ENCODE measurements around the gene LRCH4.
"Not testable (repeated sequence)": the region's sequence is repeated elsewhere in the genome, so short reads cannot be mapped to it uniquely, and the experiment has no call there.

The LRCH4 gene

GRCh38 chr7:100568176-100568895, 17.6 kb downstream of the LRCH4 start:
- DNase-seq (ENCODE audit: low read depth in 2 of 3, low spot score in 1 of 3), result no peak

DNA sequence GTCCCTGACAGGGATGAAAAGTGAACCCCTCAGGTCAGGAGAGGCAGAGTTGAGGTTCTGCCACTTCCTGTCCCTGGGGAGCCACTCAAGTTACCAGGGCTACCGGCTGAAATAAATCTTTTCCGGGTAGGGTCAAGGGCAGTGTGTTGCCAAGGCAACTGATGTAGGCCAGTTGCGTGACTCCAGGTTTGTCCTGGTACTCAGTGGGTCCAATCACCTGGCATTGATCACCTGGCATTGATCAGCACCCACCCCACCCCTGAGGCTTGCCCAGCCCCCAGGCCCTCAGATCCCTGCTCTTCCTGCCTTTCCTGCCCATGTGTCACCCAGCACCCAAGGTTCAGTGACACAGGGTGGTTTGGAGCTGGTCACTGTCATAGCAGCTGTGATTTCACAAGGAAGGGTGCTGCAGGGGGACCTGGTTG, 18.2 kb downstream of the LRCH4 start:
- DNase-seq (ENCODE audit: low read depth in 2 of 3, low spot score in 1 of 3), result no peak

GRCh38 chr7:100567031-100567730, 18.7 kb downstream of the LRCH4 start:
- no peak for DNase-seq (ENCODE audit: low read depth in 2 of 3, low spot score in 1 of 3)

DNA sequence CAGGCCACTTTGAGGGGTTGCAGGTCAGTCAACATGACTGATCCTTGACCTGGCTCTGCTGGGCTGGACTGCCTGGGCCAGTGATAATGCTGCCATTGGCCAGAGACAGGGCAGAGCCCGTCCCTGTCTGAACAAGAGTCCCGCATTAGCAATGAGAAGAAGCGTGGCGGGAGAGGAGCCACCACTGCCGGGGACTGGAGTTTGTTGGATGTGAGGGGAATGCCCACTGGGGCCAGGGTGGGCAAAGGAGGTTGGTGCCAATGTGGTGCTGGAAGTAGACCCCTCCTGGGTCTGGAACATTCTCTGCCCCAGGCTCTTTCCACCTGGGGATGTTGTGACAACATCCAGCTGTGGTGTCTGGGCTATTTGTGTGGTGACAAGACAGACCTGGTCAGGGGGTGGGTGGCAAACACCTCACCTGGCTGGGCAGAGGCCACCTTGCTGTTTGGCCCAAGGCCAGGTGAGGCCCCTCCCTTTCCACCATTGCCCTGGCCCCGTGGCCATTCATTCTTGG, 19.9 kb downstream of the LRCH4 start:
- no peak for DNase-seq (ENCODE audit: low read depth in 2 of 3, low spot score in 1 of 3)

- no peak for DNase-seq (ENCODE audit: low read depth in 2 of 3, low spot score in 1 of 3)
Observed at GRCh38 chr7:100565133-100565571, 20.8 kb downstream of the LRCH4 start.

DNA sequence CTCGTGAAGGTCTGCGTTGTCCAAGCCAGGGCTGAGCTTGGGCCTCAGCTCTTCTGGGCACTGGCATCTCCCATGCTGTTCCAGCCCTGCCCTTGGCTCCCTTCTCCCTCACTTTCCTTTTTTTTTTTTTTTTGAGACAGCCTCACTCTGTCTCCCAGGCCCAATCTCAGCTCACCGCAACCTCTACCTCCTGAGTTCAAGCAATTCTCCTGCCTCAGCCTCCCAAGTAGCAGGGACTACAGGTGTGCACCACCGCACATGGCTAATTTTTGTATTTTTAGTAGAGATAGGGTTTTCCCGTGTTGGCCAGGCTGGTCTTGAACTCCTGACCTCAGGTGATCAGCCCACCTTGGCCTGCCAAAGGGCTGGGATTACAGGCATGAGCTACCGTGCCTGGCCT, 21.5 kb downstream of the LRCH4 start:
- DNase-seq (ENCODE audit: low read depth in 2 of 3, low spot score in 1 of 3), result not testable (repeated sequence)

- DNase-seq (ENCODE audit: low read depth in 2 of 3, low spot score in 1 of 3), result peak; percentile 66 to 88 (median 80)
Observed at GRCh38 chr7:100563809-100564400, 22.0 kb downstream of the LRCH4 start.

DNA sequence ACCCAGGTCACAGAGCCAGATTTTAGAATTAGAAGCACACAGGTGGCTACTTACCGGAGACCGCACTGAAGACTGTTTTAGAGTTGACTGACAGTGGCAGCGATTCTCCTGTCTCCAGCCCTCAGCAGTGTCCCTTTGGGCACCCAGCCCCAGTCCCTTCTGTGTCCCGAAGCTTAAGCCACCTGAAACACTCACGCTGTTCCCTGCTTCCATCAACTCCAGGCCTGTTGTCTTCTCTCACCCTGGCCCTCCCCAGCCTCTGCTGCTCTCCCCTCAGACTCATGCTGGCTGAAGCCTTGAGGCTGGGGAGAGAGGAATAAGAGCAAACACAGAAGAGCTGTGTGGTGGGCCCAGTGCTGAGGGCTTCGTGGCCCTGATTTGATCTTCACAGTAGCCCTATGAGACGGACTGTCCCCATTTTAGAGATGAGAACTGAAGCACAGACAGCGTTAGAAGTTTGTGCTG, 22.8 kb downstream of the LRCH4 start:
- no peak for DNase-seq (ENCODE audit: low read depth in 2 of 3, low spot score in 1 of 3)

GRCh38 chr7:100562195-100563099, 23.5 kb downstream of the LRCH4 start:
- DNase-seq (ENCODE audit: low read depth in 2 of 3, low spot score in 1 of 3), result no peak

DNA sequence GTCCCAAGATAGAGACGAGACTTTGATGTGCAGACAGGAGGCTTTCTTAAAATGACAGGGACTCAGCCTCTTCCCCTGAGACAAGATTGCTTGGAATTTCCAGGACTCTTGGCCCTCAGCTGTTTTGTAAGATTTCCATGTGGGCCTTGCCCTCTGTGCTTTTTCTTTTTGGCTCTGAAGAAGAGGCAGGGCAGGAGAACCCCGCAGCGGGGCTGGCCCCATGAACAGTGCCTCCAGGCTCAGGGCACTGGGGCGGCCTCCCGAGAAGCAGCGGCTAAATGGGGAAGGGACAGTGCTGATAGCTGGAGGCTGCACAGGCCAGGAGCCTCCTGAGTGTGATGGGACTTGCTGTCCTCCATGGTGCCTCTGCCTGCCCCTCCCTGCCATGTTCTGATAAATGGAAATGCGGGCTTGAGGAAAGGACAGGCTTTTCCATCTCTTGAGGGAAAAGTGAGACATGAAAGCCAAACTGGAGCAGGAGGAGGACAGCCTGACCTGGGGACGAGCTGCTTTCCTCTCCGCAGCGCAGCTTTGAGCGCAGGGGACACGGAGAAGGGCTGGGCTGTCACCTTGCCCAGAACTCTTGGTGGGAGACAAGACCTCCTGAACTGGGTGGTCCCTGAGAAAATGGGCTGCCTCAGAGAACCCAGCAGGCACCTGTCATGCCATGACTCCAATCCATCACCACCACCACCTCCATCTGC, 24.3 kb downstream of the LRCH4 start:
- no peak for DNase-seq (ENCODE audit: low read depth in 2 of 3, low spot score in 1 of 3)

DNA sequence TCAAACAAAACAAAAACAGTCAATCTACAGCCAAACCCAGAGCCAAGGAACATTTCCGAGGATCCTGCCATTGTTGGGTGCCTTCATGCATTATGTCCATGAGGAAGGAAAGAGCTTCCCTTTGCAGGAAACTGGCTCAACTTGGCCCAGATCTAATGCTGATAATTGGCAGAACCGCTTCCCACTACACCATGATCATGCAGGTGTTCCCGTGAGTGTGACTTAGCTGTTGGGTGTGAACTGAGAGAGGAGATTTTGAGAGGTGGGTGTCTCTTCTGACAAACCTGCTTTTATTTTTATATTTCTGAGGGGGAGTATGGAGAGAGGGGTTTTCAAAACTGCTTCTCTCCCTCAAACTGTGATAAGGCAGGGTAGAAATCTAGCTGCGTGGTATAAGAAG, 26.8 kb downstream of the LRCH4 start:
- no peak for DNase-seq (ENCODE audit: low read depth in 2 of 3, low spot score in 1 of 3)

GRCh38 chr7:100556541-100556940, 29.4 kb downstream of the LRCH4 start:
- DNase-seq (ENCODE audit: low read depth in 2 of 3, low spot score in 1 of 3), result no peak

- no peak for DNase-seq (ENCODE audit: low read depth in 2 of 3, low spot score in 1 of 3)
Observed at GRCh38 chr7:100555701-100556100, 30.2 kb downstream of the LRCH4 start.

DNA sequence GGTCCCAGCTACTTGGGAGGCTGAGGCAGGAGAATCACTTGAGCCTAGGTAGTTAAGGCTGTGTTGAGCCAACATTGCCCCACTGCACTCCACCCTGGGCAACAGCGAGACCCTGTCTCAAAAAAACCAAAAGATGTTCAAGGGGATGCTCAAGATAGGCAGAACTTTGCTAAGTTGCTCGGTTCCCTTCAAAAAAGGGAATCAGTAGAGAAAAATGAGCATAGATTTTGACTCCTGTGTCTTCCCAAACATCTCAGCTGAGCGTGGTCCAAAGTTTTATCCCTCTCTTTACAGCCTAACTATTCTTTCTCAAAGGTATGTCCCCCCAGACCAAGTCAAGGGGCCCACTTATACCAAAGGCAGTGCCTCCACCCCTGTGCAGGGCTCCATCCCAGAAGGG, 32.9 kb downstream of the LRCH4 start:
- no peak for DNase-seq (ENCODE audit: low read depth in 2 of 3, low spot score in 1 of 3)

DNA sequence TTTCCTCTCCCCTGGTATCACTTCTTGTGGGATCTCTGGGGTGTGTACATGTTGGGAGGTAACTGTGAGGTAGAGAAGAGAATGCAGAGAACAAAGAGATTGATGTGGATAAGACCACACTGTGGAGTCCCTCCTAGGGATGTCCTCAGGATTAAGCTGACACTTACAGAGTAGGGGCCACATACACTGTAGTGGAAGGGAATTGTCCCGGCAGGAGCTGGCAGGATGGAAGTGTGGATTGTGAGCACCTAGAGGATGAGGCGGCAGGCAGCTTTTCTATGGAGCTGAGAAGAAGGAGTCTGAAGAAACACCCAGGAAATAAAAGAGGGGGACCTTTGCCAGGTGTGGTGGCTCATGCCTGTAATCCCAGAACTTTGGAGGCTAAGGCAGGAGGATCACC, 33.4 kb downstream of the LRCH4 start:
- DNase-seq (ENCODE audit: low read depth in 2 of 3, low spot score in 1 of 3), result no peak

DNA sequence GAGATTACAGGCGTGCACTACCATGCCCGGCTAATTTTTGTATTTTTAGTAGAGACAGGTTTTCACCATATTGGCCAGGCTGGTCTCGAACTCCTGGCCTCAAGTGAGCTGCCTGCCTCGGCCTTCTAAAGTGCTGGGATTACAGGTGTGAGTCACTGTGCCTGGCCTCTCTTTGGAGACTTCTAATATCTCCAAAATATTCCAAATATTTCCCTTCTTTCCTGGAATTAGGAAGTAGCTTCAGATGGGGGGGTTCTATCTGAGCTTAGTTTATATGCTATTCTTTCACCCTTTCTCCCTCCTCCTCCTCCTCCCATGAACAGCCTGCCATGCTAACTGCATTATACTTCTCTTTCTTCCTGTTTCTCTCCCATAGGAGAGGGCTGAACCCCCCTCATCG, 37.5 kb downstream of the LRCH4 start:
- DNase-seq (ENCODE audit: low read depth in 2 of 3, low spot score in 1 of 3), result not testable (repeated sequence)

GRCh38 chr7:100547872-100548271, 38.1 kb downstream of the LRCH4 start:
- DNase-seq (ENCODE audit: low read depth in 2 of 3, low spot score in 1 of 3), result no peak

GRCh38 chr7:100546926-100547800, 38.8 kb downstream of the LRCH4 start:
- no peak for DNase-seq (ENCODE audit: low read depth in 2 of 3, low spot score in 1 of 3)
